T47D (cell line): ENCODE results near the gene BHLHE23.

ENCODE experiments used
- DNase-seq, 2 experiments: peaks; one replicate each; pipeline versions ENCODE4 v3.0.0 to v3.0.0-alpha.2; 2011 to 2012; ENCODE audit warnings: low read depth in 1 of 2, low spot score in 1 of 2
- JUND ChIP-seq: IDR thresholded peaks from 2 replicates; pipeline ENCODE4 v1.6.1; 2012; ENCODE audit warnings: low read depth
- in situ Hi-C: cut with HindIII; loops from 2 replicates; pipeline ENCODE4 v1.10.0; 2016; ENCODE audit warnings: low sequenced_read_pairs, low pct_unique_long_range_greater_than_20kb

The BHLHE23 gene

GRCh38 chr20:62983210-62983609 is 23.6 kb downstream of the BHLHE23 start:
- no peak for TF ChIP-seq JUND
- DNase-seq: no peak
- in situ Hi-C loops: no loop called here

GRCh38 chr20:62982124-62983075 is 24.4 kb downstream of the BHLHE23 start:
- DNase-seq: no peak
- TF ChIP-seq JUND: no peak
- in situ Hi-C loops: no loop called here

- in situ Hi-C loops: no loop called here
- TF ChIP-seq JUND: no peak
- DNase-seq: peak; percentile 63 to 66
Observed at GRCh38 chr20:62980970-62981369, 25.8 kb downstream of the BHLHE23 start.

GRCh38 chr20:62980380-62980960 is 26.3 kb downstream of the BHLHE23 start:
- no peak for TF ChIP-seq JUND
- no peak for DNase-seq
- in situ Hi-C loops: no loop called here

- no peak for DNase-seq
- no peak for TF ChIP-seq JUND
- in situ Hi-C loops: no loop called here
Observed at GRCh38 chr20:62979876-62980373, 26.8 kb downstream of the BHLHE23 start.

- in situ Hi-C loops: no loop called here
- no peak for TF ChIP-seq JUND
- DNase-seq: no peak
Observed at GRCh38 chr20:62979310-62979709, 27.5 kb downstream of the BHLHE23 start.

GRCh38 chr20:62978561-62978943 is 28.2 kb downstream of the BHLHE23 start:
- TF ChIP-seq JUND: no peak
- DNase-seq: no peak
- in situ Hi-C loops: no loop called here

GRCh38 chr20:62977613-62978560 is 28.9 kb downstream of the BHLHE23 start:
- TF ChIP-seq JUND: no peak
- in situ Hi-C loops: no loop called here
- peak in 1 of 2 experiments; percentile 89 for DNase-seq

GRCh38 chr20:62976886-62977285 is 29.9 kb downstream of the BHLHE23 start:
- DNase-seq: no peak
- no peak for TF ChIP-seq JUND
- in situ Hi-C loops: no loop called here

- in situ Hi-C loops: no loop called here
- DNase-seq: no peak
- TF ChIP-seq JUND: no peak
Observed at GRCh38 chr20:62975812-62976508, 30.8 kb downstream of the BHLHE23 start.

GRCh38 chr20:62975251-62975760 is 31.5 kb downstream of the BHLHE23 start:
- in situ Hi-C loops: no loop called here
- TF ChIP-seq JUND: no peak
- no peak for DNase-seq
